Activated T-cell treated with anti-CD3 and anti-CD28 coated beads, Interleukin-2, amount 50 U/mL, for 4 hours (primary cell): Measurements from ENCODE around the gene UGT1A6. TPM values are rescaled to one million over a fixed set of nuclear protein-coding genes. Genes with fewer than 3 reads are reported as not detected.
"Not testable (repeated sequence)": the region's sequence is repeated elsewhere in the genome, so short reads cannot be mapped to it uniquely, and the experiment has no call there.

Experiments
- ATAC-seq, 2 donors: fragments of 200-7000 bp; cut with Tn5 transposase; one replicate each; pipeline ENCODE4 v1.10.0; 2021
- DNase-seq: peaks from one replicate; pipeline ENCODE4 v3.0.0-alpha.2; 2020
- H3K27me3 Mint-ChIP-seq: one replicate; pipeline ENCODE4 v1.8.0; 2021; ENCODE audit warnings: low read depth, mixed read lengths
- H3K36me3 Mint-ChIP-seq: one replicate; pipeline ENCODE4 v1.8.0; 2022; ENCODE audit warnings: mixed read lengths; ENCODE audit not compliant: insufficient read depth
- H3K4me1 Mint-ChIP-seq: one replicate; pipeline ENCODE4 v1.8.0; 2021; ENCODE audit warnings: low read depth, mixed read lengths
- H3K4me3 Mint-ChIP-seq: one replicate; pipeline ENCODE4 v1.8.0; 2021; ENCODE audit warnings: mild to moderate bottlenecking, moderate library complexity, mixed read lengths
- H3K9me3 Mint-ChIP-seq: one replicate; pipeline ENCODE4 v1.8.0; 2021; ENCODE audit warnings: mixed read lengths
- total RNA-seq, 3 donors: library from RNA; stranded (reverse); gene quantifications; one replicate each; pipeline ENCODE4 v1.2.1, GENCODE V29; 2021

UGT1A6 gene
- total RNA-seq, 3 donors from 2014 or later = 0.24 TPM; not detected in 2

GRCh38 chr2:233698740-233699139, 6.0 kb downstream of the UGT1A6 start:
- ATAC-seq (no peak), DNase-seq (no peak)
- Mint-ChIP-seq H3K9me3 (no peaks in the 10 kb centered on the region), H3K27me3 (peaks cover 6% of the 10 kb centered on the region), H3K4me1 (no peaks in the 10 kb centered on the region), H3K36me3 (no peaks in the 10 kb centered on the region), H3K4me3 (no peak overlapping the region)

- Mint-ChIP-seq H3K36me3 (no peaks in the 10 kb centered on the region), H3K27me3 (peaks cover 6% of the 10 kb centered on the region), H3K4me1 (no peaks in the 10 kb centered on the region), H3K4me3 (no peak overlapping the region), H3K9me3 (no peaks in the 10 kb centered on the region)
- DNase-seq = no peak
- no peak for ATAC-seq
Measured at GRCh38 chr2:233699424-233700027, 6.8 kb downstream of the UGT1A6 start.

GRCh38 chr2:233700028-233700635, 7.4 kb downstream of the UGT1A6 start:
- ATAC-seq (no peak), DNase-seq (no peak)
- H3K9me3 Mint-ChIP-seq = no peaks in the 10 kb centered on the region
- H3K36me3 Mint-ChIP-seq = no peaks in the 10 kb centered on the region
- H3K27me3 Mint-ChIP-seq = peaks cover 6% of the 10 kb centered on the region
- no peaks in the 10 kb centered on the region for H3K4me1 Mint-ChIP-seq
- H3K4me3 Mint-ChIP-seq = no peak overlapping the region

GRCh38 chr2:233700842-233701241, 8.2 kb downstream of the UGT1A6 start:
- not testable (repeated sequence) for H3K27me3 Mint-ChIP-seq, ATAC-seq, H3K4me1 Mint-ChIP-seq, DNase-seq, H3K9me3 Mint-ChIP-seq, H3K36me3 Mint-ChIP-seq, H3K4me3 Mint-ChIP-seq

- Mint-ChIP-seq H3K4me3 (no peak overlapping the region), H3K4me1 (no peaks in the 10 kb centered on the region), H3K27me3 (peaks cover 5% of the 10 kb centered on the region), H3K9me3 (no peaks in the 10 kb centered on the region), H3K36me3 (no peaks in the 10 kb centered on the region)
- DNase-seq = no peak
- no peak for ATAC-seq
Measured at GRCh38 chr2:233702238-233702637, 9.5 kb downstream of the UGT1A6 start.

GRCh38 chr2:233705911-233706506, 13.3 kb downstream of the UGT1A6 start:
- H3K27me3 Mint-ChIP-seq = peaks cover 4% of the 10 kb centered on the region
- H3K36me3 Mint-ChIP-seq = no peaks in the 10 kb centered on the region
- H3K4me1 Mint-ChIP-seq = no peaks in the 10 kb centered on the region
- no peaks in the 10 kb centered on the region for H3K9me3 Mint-ChIP-seq
- ATAC-seq (no peak), DNase-seq (no peak)
- no peak overlapping the region for H3K4me3 Mint-ChIP-seq

- Mint-ChIP-seq H3K36me3 (no peaks in the 10 kb centered on the region), H3K4me3 (no peak overlapping the region), H3K4me1 (no peaks in the 10 kb centered on the region), H3K9me3 (no peaks in the 10 kb centered on the region), H3K27me3 (peaks cover 8% of the 10 kb centered on the region)
- ATAC-seq = no peak
- no peak for DNase-seq
Measured at GRCh38 chr2:233706720-233707119, 14.0 kb downstream of the UGT1A6 start.

GRCh38 chr2:233707940-233708644, 15.4 kb downstream of the UGT1A6 start:
- Mint-ChIP-seq H3K4me3 (no peak overlapping the region), H3K4me1 (no peaks in the 10 kb centered on the region), H3K27me3 (peaks cover 8% of the 10 kb centered on the region), H3K9me3 (no peaks in the 10 kb centered on the region), H3K36me3 (no peaks in the 10 kb centered on the region)
- ATAC-seq (no peak), DNase-seq (no peak)

- DNase-seq = no peak
- peaks cover 13% of the 10 kb centered on the region for H3K27me3 Mint-ChIP-seq
- H3K36me3 Mint-ChIP-seq = no peaks in the 10 kb centered on the region
- no peaks in the 10 kb centered on the region for H3K4me1 Mint-ChIP-seq
- no peaks in the 10 kb centered on the region for H3K9me3 Mint-ChIP-seq
- H3K4me3 Mint-ChIP-seq = no peak overlapping the region
- no peak for ATAC-seq
Measured at GRCh38 chr2:233708942-233709341, 16.3 kb downstream of the UGT1A6 start.

- DNase-seq (peak; percentile 56), ATAC-seq (peak in 1 of 2 donors; percentile 76)
- H3K9me3 Mint-ChIP-seq = no peaks in the 10 kb centered on the region
- peaks cover 19% of the 10 kb centered on the region for H3K27me3 Mint-ChIP-seq
- H3K4me1 Mint-ChIP-seq = no peaks in the 10 kb centered on the region
- H3K36me3 Mint-ChIP-seq = no peaks in the 10 kb centered on the region
- no peak overlapping the region for H3K4me3 Mint-ChIP-seq
Measured at GRCh38 chr2:233711312-233712008, 18.8 kb downstream of the UGT1A6 start.

- Mint-ChIP-seq H3K4me3 (no peak within 1 kb of the TSS), H3K4me1 (no peaks in the 10 kb centered on the region), H3K9me3 (no peaks in the 10 kb centered on the region), H3K27me3 (peaks cover 21% of the 10 kb centered on the region), H3K36me3 (no peaks in the 10 kb centered on the region)
- no peak for DNase-seq
- no peak for ATAC-seq
Measured at GRCh38 chr2:233712611-233713261, 20.0 kb downstream of the UGT1A6 start, which contains the start of gene UGT1A5. Gene UGT1A5 (plus strand): TSS chr2:233712907. CDS start chr2:233712992, 85 bp downstream.

- H3K9me3 Mint-ChIP-seq = no peaks in the 10 kb centered on the region
- ATAC-seq (no peak), DNase-seq (no peak)
- H3K4me1 Mint-ChIP-seq = no peaks in the 10 kb centered on the region
- H3K36me3 Mint-ChIP-seq = no peaks in the 10 kb centered on the region
- peaks cover 24% of the 10 kb centered on the region for H3K27me3 Mint-ChIP-seq
- no peak overlapping the region for H3K4me3 Mint-ChIP-seq
Measured at GRCh38 chr2:233713262-233713615, 20.5 kb downstream of the UGT1A6 start.

- no peak overlapping the region for H3K4me3 Mint-ChIP-seq
- no peaks in the 10 kb centered on the region for H3K4me1 Mint-ChIP-seq
- H3K36me3 Mint-ChIP-seq = no peaks in the 10 kb centered on the region
- no peaks in the 10 kb centered on the region for H3K9me3 Mint-ChIP-seq
- DNase-seq (no peak), ATAC-seq (no peak)
- peaks cover 30% of the 10 kb centered on the region for H3K27me3 Mint-ChIP-seq
Measured at GRCh38 chr2:233714121-233714520, 21.4 kb downstream of the UGT1A6 start.

GRCh38 chr2:233718552-233718951, 25.9 kb downstream of the UGT1A6 start, which contains the start of gene UGT1A4:
Gene UGT1A4 (plus strand): TSS chr2:233718736. CDS start chr2:233718821, 85 bp downstream.
- ATAC-seq (no peak), DNase-seq (no peak)
- Mint-ChIP-seq H3K4me1 (no peaks in the 10 kb centered on the region), H3K36me3 (no peaks in the 10 kb centered on the region), H3K27me3 (peaks cover 34% of the 10 kb centered on the region), H3K4me3 (no peak within 1 kb of the TSS), H3K9me3 (no peaks in the 10 kb centered on the region)
